ENCODE measurements around the gene NDUFC2. TPM values are rescaled to one million over a fixed set of nuclear protein-coding genes. Genes with fewer than 3 reads are reported as not detected.
"Not testable (repeated sequence)": the region's sequence is repeated elsewhere in the genome, so short reads cannot be mapped to it uniquely, and the experiment has no call there.

The NDUFC2 gene
- total RNA-seq, 2 experiments from 2014 or later: 214 to 236 TPM

- ChIA-PET POLR2A (interaction anchor here (0.7 to 1.4 kb wide), 2 partner anchors 44 to 534 kb away, joined by 3 to 4 read pairs; no protein-coding TSS in a partner anchor), CTCF (interaction anchor here (1.1 kb wide), 1 partner anchor 42 kb away, joined by 6 read pairs; no protein-coding TSS in a partner anchor)
- ATAC-seq: no peak
- no peak for DNase-seq
- Mint-ChIP-seq H3K36me3 (ENCODE audit: low read depth) (no peaks in the 10 kb centered on the region), H3K27me3 (no peaks in the 10 kb centered on the region), H3K4me1 (peaks cover 10% of the 10 kb centered on the region), H3K27ac (no peak overlapping the region), H3K9me3 (ENCODE audit: low read depth) (no peaks in the 10 kb centered on the region), H3K4me3 (no peak overlapping the region)
- intact Hi-C loops (cut with DNase I, micrococcal nuclease): no loop called here
These were observed 40.9 kb downstream of the NDUFC2 start for GRCh38 chr11:78038697-78039313.

DNA sequence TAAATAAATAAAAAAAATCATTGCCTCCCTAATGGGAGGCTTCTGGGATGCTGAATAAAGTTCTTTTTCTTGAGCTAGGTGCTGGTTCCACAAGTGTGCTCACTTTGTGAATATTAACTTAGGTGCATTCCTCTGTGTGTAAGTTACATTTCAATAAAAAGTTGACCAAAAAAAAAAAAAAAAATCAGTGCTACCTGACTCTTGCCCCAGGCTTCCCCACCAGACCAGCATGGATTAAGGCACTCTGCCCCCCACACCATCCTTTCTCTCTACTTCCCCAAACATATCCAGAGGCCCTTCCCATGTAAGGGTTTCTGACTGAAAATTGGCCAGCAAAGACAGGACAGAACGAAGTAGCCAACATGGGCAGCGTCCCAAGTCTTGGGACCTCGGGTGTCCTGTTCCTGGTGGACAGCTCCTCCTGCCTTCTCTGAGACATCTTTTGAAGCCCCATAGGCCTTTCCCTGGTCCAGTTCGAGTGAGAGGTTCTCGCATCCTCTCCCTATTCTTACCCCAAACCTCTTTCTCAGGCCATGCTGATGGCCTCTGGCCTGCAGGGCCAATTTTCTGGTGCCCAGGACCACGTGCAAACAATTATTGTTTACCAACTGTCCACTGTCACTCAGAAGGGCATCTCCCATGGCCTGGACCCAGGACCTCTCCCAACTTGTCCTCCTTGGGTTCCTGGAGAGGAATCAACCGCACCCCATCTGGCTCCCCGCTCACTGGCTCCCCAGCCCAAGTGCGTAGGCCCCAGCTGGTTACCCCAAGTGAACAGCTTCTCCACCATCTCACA is 41.6 kb downstream of the NDUFC2 start:
- peaks cover 10% of the 10 kb centered on the region for H3K4me1 Mint-ChIP-seq
- ATAC-seq: no peak
- CTCF ChIA-PET: interaction anchor here (0.7 to 1.2 kb wide), 2 partner anchors 8 to 10 kb away, joined by 3 to 6 read pairs; no protein-coding TSS in a partner anchor

GRCh38 chr11:78037056-78037455 is 42.6 kb downstream of the NDUFC2 start:
- H3K9me3 Mint-ChIP-seq (ENCODE audit: low read depth): no peaks in the 10 kb centered on the region
- ATAC-seq (no peak), DNase-seq (no peak)
- ChIA-PET CTCF (interaction anchor here (0.7 to 2.6 kb wide), 4 partner anchors 9 to 54 kb away, joined by 3 to 15 read pairs (median 4); no protein-coding TSS in a partner anchor), POLR2A (no interaction called here)
- intact Hi-C loops (cut with DNase I, micrococcal nuclease): no loop called here
- H3K27ac Mint-ChIP-seq: no peak overlapping the region
- no peaks in the 10 kb centered on the region for H3K27me3 Mint-ChIP-seq
- H3K4me1 Mint-ChIP-seq: peaks cover 10% of the 10 kb centered on the region
- no peaks in the 10 kb centered on the region for H3K36me3 Mint-ChIP-seq (ENCODE audit: low read depth)
- no peak overlapping the region for H3K4me3 Mint-ChIP-seq

More for the DNA sequence above, 41.6 kb downstream of the NDUFC2 start:
- H3K9me3 Mint-ChIP-seq (ENCODE audit: low read depth): no peaks in the 10 kb centered on the region
- no peaks in the 10 kb centered on the region for H3K27me3 Mint-ChIP-seq
- POLR2A ChIA-PET: no interaction called here
- no peak overlapping the region for H3K4me3 Mint-ChIP-seq
- DNase-seq: no peak
- no peaks in the 10 kb centered on the region for H3K36me3 Mint-ChIP-seq (ENCODE audit: low read depth)
- intact Hi-C loops (cut with DNase I, micrococcal nuclease): no loop called here
- no peak overlapping the region for H3K27ac Mint-ChIP-seq

DNA sequence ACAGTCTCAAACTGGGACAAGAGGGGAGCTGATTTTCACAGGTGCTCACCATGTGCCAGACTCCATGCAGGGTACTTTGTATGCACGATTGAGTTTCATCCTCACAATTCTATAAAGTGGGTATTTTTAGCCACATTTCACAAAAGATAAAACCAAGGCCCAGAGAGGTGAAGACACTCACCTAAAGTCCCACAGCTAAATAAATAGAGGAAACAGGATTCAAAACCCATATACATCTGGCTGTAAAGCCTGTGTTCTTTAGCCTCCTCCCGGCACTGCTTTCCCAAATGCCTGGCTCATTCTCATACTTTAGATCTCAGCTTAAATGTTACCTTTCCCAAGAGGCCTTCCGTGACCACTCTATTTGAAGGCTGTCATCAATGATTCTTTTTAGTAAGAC is 43.3 kb downstream of the NDUFC2 start:
- H3K27me3 Mint-ChIP-seq: no peaks in the 10 kb centered on the region
- no peak for ATAC-seq
- ChIA-PET CTCF (interaction anchor here (0.6 to 2.6 kb wide), 3 partner anchors 10 to 341 kb away, joined by 3 to 15 read pairs (median 3); no protein-coding TSS in a partner anchor), POLR2A (interaction anchor here (0.6 kb wide), 1 partner anchor 53 kb away, joined by 5 read pairs; no protein-coding TSS in a partner anchor)
- DNase-seq: no peak
- no peak overlapping the region for H3K4me3 Mint-ChIP-seq
- H3K4me1 Mint-ChIP-seq: peaks cover 10% of the 10 kb centered on the region
- H3K36me3 Mint-ChIP-seq (ENCODE audit: low read depth): no peaks in the 10 kb centered on the region
- H3K9me3 Mint-ChIP-seq (ENCODE audit: low read depth): no peaks in the 10 kb centered on the region
- H3K27ac Mint-ChIP-seq: no peak overlapping the region
- intact Hi-C loops (cut with DNase I, micrococcal nuclease): no loop called here

DNA sequence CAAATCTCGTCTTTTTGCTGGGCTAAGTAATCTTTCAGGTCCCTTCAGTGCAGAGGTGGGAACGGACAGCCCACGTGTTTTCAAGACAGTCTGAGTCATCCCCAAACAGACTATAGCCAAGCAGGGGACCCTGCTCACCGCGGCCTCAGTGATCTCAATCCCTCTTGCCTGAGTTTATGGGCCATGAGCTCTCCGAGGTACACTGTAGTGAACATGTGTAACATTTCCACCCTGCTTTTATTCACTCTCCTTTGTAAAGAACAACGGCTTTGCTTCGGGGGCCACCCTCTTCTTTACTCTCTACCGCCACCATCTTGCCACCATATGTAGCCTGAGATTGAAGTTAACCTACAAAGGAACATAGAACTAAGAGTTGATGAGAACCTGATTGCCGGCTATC is 45.0 kb downstream of the NDUFC2 start:
- no peaks in the 10 kb centered on the region for H3K36me3 Mint-ChIP-seq (ENCODE audit: low read depth)
- ChIA-PET CTCF (interaction anchor here (1.3 to 2.6 kb wide), 2 partner anchors 12 to 40 kb away, joined by 5 to 15 read pairs; partner anchors contain the start of gene INTS4), POLR2A (no interaction called here)
- no peak for ATAC-seq
- H3K4me3 Mint-ChIP-seq: no peak overlapping the region
- peaks cover 2% of the 10 kb centered on the region for H3K4me1 Mint-ChIP-seq
- H3K9me3 Mint-ChIP-seq (ENCODE audit: low read depth): no peaks in the 10 kb centered on the region
- intact Hi-C loops (cut with DNase I, micrococcal nuclease): no loop called here
- H3K27ac Mint-ChIP-seq: no peak overlapping the region
- no peaks in the 10 kb centered on the region for H3K27me3 Mint-ChIP-seq
- DNase-seq: no peak

- no peak overlapping the region for H3K27ac Mint-ChIP-seq
- H3K4me1 Mint-ChIP-seq: no peaks in the 10 kb centered on the region
- ATAC-seq: no peak
- no peaks in the 10 kb centered on the region for H3K9me3 Mint-ChIP-seq (ENCODE audit: low read depth)
- CTCF ChIA-PET: no interaction called here
- H3K36me3 Mint-ChIP-seq (ENCODE audit: low read depth): no peaks in the 10 kb centered on the region
- DNase-seq: no peak
- intact Hi-C loops (cut with DNase I, micrococcal nuclease): no loop called here
- POLR2A ChIA-PET: no interaction called here
- H3K4me3 Mint-ChIP-seq: no peak overlapping the region
- H3K27me3 Mint-ChIP-seq: no peaks in the 10 kb centered on the region
These were observed 46.6 kb downstream of the NDUFC2 start for GRCh38 chr11:78033040-78033439.

GRCh38 chr11:78032090-78032489 is 47.6 kb downstream of the NDUFC2 start:
- Mint-ChIP-seq H3K4me3 (no peak overlapping the region), H3K27ac (no peak overlapping the region), H3K36me3 (ENCODE audit: low read depth) (no peaks in the 10 kb centered on the region), H3K9me3 (ENCODE audit: low read depth) (peaks cover 2% of the 10 kb centered on the region), H3K27me3 (no peaks in the 10 kb centered on the region), H3K4me1 (no peaks in the 10 kb centered on the region)
- no peak for DNase-seq
- no peak for ATAC-seq
- ChIA-PET CTCF (interaction anchor here (2.0 kb wide), 1 partner anchor 14 kb away, joined by 11 read pairs; no protein-coding TSS in a partner anchor), POLR2A (no interaction called here)
- intact Hi-C loops (cut with DNase I, micrococcal nuclease): no loop called here

DNA sequence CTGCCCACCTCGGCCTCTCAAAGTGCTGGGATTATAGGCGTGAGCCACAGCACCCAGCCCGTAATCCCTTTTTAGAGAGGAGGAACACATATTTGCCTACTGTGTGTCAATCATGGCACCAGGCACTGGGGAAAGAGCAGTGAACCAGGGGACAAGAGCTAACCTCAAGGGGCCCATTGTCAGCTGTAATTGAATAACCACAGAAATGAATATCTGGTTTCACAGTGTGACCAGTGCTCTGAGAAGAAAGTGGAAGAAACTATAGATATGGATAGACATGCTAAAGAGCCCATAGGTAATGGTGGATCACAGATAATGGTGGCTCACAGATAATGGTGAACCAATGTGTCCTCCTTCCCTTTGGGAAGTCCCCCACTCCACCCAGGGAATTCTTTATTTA is 48.0 kb downstream of the NDUFC2 start:
- Mint-ChIP-seq H3K27me3 (no peaks in the 10 kb centered on the region), H3K4me1 (no peaks in the 10 kb centered on the region), H3K4me3 (no peak overlapping the region), H3K9me3 (ENCODE audit: low read depth) (peaks cover 2% of the 10 kb centered on the region), H3K36me3 (ENCODE audit: low read depth) (no peaks in the 10 kb centered on the region), H3K27ac (no peak overlapping the region)
- ATAC-seq (no peak), DNase-seq (no peak)
- POLR2A ChIA-PET: no interaction called here
- intact Hi-C loops (cut with DNase I, micrococcal nuclease): no loop called here
- CTCF ChIA-PET: interaction anchor here (2.0 kb wide), 1 partner anchor 14 kb away, joined by 11 read pairs; no protein-coding TSS in a partner anchor

DNA sequence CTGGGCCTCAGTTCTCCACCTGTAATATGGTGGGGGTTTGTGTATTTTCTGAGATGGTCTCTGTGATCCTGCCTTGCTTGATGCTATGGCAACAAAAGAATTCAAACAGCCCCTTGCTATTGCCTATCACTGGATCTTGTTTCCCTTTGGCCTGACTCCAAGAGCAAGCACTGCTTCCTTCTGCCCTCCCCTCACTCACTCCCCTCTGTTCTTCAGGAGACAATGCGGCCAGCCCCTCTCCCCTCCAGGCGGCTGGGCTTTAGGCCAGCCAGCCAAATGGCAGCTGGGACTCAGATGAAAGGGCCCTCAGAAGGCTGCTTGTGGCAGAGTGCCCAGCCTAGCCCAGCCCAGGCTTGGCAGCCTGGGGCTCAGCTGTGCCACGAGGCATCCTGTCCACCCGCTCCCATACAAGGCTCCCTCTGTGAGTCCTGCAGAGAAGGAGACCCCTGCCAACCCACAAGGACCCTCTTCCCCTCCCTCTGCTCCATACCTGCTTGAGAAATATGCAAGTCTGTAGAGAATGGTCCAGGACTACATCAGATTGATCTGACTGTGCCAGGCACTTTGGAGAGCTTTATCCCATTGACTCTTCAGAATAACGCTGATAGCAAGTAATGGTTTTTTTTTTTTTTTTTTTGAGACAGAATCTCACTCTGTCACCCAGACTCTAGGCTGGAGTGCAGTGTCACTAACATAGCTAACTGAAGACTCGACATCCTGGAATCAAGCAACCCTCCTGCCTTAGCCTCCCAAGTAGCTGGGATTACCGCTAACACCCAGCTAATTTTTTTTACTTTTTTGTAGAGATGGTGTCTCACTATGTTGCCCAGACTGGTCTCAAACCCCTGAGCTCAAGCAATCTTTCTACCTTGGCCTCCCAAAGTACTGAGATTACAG is 49.0 kb downstream of the NDUFC2 start:
- H3K9me3 Mint-ChIP-seq (ENCODE audit: low read depth): peaks cover 2% of the 10 kb centered on the region
- intact Hi-C loops (cut with DNase I, micrococcal nuclease): no loop called here
- no peak overlapping the region for H3K4me3 Mint-ChIP-seq
- no peaks in the 10 kb centered on the region for H3K36me3 Mint-ChIP-seq (ENCODE audit: low read depth)
- ChIA-PET CTCF (interaction anchor here (2.0 kb wide), 1 partner anchor 15 kb away, joined by 11 read pairs; no protein-coding TSS in a partner anchor), POLR2A (interaction anchor here (0.6 to 0.7 kb wide), 2 partner anchors 9 to 47 kb away, joined by 3 to 5 read pairs; no protein-coding TSS in a partner anchor)
- H3K27me3 Mint-ChIP-seq: no peaks in the 10 kb centered on the region
- H3K4me1 Mint-ChIP-seq: no peaks in the 10 kb centered on the region
- ATAC-seq (no peak), DNase-seq (no peak)
- H3K27ac Mint-ChIP-seq: no peak overlapping the region

GRCh38 chr11:78028423-78028822 is 51.2 kb downstream of the NDUFC2 start:
- H3K36me3 Mint-ChIP-seq (ENCODE audit: low read depth); H3K4me1 Mint-ChIP-seq; H3K9me3 Mint-ChIP-seq (ENCODE audit: low read depth); H3K4me3 Mint-ChIP-seq; intact Hi-C loops (cut with DNase I, micrococcal nuclease); DNase-seq; ATAC-seq; H3K27ac Mint-ChIP-seq; H3K27me3 Mint-ChIP-seq; POLR2A ChIA-PET: not testable (repeated sequence)
- CTCF ChIA-PET: interaction anchor here (0.7 kb wide), 1 partner anchor 9 kb away, joined by 3 read pairs; no protein-coding TSS in a partner anchor

- POLR2A ChIA-PET: no interaction called here
These were observed 51.9 kb downstream of the NDUFC2 start for GRCh38 chr11:78027759-78028158.

More at GRCh38 chr11:78027759-78028158, 51.9 kb downstream of the NDUFC2 start:
- intact Hi-C loops (cut with DNase I, micrococcal nuclease): no loop called here
- Mint-ChIP-seq H3K4me3 (no peak overlapping the region), H3K9me3 (ENCODE audit: low read depth) (peaks cover 2% of the 10 kb centered on the region), H3K4me1 (no peaks in the 10 kb centered on the region), H3K27ac (no peak overlapping the region), H3K36me3 (ENCODE audit: low read depth) (no peaks in the 10 kb centered on the region), H3K27me3 (peaks cover 3% of the 10 kb centered on the region)
- ATAC-seq (no peak), DNase-seq (no peak)
- CTCF ChIA-PET: interaction anchor here (0.7 kb wide), 1 partner anchor 10 kb away, joined by 3 read pairs; no protein-coding TSS in a partner anchor
